HG03039 (cell line): Measurements from ENCODE around the gene ARID3A.

Source experiments
- ATAC-seq: cut with Tn5 transposase; IDR thresholded peaks from one replicate; pipeline ENCODE4 v1.9.1; 2021; ENCODE audit warnings: mild to moderate bottlenecking, moderate library complexity; ENCODE audit not compliant: unreplicated experiment

Gene ARID3A

DNA sequence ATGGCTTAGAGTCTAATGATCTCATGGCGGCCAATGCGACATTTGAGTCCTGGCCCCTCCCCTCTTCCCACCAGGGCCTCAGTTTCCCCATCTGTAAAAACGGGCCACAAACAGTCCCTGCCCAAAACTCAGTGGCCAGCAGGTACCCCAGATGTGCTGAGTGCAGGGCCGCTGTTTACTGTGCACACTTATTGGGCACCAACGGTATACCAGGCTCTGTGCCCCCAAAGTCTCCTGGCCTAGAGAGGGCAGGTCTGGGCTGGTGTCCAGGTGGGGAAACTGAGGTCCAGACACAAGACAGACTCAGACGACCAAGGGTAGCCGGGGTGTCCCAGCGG, 34.7 kb downstream of the ARID3A start:
- no peak for ATAC-seq

DNA sequence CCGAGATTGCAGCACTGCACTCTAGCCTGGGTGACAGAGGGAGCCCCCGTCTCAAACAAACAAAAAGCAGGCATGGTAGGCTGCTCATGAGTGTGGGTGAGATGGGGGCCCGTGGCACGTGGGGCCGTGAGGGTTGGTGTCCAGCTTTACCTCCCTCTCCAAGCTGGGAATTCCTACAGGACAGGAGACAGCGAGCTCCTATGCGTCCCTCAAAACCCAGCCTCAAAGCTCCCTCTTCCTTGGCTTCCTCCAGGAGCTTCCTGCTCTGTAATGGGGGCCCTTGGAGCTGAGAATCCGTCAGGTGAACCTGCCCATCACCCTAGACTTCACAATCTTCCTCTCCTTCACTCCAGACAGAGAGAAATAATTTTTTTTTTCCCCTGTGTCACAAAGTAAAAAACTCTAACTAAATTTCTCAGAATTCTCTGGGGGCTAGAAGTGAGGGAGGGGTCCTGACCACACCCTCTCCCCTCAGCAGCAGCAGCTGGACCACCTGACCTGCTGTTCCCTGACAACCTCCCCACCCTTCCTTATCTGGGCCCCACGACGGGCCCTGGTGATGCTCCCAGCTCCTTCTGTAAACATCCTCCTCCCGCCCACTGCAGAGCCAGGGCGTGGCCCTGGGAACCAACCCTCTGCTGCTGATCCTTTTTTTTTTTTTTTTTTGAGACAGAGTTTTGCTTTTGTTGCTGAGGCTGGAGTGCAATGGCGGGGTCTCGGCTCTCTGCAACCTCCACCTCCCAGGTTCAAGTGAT, 36.2 kb downstream of the ARID3A start:
- ATAC-seq = no peak

DNA sequence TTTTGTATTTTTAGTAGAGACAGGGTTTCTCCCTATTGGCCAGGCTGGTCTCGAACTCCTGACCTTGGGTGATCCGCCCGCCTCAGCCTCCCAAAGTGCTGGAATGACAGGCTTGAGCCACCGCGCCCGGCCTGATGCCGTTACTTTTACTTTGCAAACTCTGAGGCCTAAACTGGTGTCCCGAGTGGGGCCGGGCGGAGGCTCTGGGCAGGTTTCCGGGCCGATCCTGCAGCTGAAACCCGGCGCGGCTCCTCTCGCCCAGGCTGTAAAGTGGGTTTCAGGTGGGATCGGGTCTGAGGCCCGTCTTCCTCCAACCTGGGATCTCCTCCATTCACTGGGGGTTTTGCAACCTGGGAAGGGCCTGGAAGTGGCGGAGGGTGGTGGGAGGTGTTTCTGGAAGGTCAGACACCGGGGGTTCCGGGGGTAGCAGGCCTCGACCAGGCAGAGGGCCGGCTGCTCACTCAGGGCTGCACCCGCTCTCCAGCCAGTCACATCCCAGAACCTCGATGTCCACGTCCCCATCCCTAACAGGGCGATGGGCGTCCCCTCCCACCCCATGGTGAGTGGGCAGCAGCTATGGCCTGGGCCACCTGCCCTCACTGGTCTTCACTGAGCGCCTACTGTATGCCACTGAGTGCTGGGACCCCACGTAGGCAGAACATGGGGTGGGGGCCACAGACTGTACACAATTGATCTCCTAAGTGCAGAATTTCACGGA, 37.0 kb downstream of the ARID3A start:
- ATAC-seq = no peak

DNA sequence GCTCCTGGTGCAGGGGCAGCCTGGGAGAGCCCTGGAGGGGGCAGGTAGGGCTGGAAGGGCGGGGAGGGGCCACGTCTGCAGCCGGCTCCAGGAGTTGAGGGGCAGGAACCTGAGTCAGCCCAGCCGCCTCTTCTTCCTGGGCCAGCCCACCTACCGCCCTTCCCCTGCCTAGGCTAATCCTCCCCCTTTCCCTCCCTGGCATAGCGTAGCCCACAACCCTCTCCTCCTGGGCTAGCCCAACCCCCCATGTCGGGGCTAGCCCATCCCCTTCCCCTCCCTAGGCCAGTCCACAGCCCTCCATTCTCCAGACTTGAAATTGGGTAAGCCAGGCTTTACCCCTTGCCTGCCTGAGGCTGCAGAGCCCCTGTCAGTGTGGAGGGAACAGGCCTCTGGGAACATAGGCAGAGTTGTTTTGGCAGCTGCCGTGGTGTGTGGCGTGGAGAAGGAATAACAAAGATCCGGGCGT, 37.7 kb downstream of the ARID3A start:
- no peak for ATAC-seq

DNA sequence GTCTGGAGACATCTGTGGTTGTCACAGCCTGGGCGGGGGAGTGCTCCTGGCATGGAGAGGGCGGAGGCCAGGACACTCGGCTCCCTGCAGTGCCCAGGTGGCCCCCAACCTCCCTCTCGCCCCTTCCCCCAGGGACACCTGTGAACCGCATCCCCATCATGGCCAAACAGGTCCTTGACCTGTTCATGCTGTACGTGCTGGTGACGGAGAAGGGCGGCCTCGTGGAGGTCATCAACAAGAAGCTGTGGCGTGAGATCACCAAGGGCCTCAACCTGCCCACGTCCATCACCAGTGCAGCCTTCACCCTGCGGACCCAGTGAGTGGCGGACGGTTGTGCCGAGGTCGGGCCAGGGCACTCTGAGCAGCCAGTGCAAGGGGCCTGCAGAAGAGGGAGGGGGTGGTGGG, 38.3 kb downstream of the ARID3A start:
- no peak for ATAC-seq

DNA sequence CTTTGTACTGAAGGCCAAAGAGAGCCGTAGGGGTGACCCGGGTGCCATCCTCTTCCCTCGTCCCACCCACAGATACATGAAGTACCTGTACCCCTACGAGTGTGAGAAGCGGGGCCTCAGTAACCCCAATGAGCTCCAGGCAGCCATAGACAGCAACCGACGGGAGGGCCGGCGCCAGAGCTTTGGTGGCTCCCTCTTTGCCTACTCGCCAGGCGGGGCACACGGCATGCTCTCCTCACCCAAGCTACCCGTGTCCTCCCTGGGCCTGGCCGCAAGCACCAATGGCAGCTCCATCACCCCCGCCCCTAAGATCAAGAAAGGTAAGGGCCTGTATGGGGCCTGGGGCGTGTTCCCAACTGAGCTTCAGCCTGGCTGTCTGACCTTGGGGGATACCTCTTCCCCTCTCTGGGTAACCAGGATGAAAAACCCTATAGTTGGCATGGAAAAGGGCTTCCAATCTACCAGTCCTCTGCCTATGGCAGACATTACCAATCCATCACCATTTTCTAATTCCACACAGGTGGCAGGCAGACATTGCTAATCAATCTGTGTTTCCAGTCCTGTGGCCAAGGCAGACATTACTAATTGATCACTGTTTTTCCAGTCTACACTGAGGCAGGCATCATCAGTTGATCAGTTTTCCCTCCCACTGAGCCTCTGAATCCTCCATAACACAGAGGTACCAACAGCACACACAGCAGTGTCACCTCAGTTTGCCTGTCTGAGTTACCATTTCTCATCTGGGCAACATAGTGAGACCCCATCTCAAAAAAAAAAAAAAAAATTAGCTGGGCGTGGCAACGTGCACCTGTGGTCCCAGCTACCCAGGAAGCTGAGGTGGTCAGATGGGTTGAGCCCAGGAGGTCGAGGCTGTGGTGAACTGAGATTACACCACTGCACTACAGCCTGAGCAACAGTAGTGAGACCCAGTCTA, 39.2 kb downstream of the ARID3A start:
- ATAC-seq = no peak

DNA sequence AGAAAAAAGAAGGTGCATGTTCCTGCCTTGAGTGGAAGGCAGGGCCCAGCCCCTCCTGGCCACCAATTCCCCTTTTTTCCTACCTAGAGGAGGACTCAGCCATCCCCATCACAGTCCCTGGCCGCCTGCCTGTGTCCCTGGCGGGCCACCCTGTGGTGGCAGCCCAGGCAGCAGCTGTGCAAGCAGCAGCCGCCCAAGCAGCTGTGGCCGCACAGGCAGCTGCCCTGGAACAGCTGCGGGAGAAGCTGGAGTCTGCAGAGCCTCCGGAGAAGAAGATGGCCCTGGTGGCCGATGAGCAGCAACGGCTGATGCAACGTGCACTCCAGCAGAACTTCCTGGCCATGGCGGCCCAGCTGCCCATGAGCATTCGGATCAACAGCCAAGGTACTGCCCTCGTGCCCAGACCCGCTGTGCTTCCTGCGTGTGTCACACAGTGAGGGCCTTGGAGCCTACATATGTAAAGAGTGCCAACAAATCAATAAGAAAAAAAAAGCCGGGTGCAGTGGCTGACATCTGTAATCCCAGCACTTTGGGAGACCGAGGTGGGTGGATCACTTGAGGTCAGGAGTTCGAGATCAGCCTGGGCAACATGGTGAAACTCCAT, 40.8 kb downstream of the ARID3A start:
- no peak for ATAC-seq

DNA sequence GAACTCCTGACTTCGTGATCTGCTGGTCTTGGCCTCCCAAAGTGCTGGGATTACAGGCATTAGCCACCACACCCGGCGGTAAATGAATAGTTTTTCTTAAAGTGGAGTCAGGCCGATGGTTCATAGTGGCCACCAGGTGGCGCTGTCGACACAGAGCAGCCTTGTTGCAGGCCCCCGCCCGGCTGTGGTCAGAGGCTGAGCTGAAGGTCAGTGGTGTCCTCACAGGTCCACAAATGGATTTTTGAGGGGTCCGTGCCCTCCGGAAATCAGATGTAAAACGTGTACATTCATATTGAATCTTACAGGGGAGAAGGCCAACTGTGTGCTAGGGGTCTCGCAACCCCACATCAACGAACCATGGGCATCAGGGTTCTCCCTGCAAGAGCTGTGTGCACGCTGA, 44.9 kb downstream of the ARID3A start:
- no peak for ATAC-seq

DNA sequence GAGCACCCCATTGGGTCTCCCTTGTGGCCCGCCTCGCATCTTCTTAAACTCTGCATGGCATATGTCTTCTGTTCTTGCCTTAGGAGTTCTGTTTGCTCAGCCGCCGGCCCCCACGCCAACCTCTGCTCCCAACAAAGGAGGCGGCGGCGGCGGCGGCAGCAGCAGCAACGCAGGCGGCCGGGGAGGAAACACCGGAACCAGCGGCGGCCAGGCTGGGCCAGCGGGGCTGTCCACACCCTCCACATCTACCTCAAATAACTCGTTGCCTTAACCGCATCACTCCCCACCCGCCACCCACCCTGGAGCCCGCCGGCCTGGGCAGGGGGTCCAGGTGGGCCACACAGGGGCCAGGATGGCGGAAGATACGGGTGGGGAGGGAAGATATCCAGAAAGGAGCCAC, 46.0 kb downstream of the ARID3A start:
- ATAC-seq = no peak

DNA sequence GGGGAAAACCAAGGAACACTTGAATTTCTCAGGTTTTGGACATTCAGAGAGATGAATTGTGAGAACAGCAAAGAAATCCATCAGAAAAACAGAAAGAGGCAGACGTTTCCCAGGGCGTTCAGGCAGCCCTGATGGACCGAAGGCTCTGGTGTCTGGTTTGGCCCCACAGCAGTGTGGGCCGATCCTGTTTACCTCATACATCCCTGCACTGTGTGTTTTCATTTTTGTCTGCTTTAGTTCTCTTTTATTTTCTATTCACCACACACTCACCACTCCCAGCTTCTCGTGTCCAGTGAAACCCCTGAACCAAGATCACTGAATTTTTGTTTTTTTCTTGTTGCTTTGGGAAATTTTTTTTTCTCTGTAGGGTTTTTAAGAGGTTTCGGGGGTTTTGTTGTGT, 46.4 kb downstream of the ARID3A start:
- ATAC-seq = no peak

DNA sequence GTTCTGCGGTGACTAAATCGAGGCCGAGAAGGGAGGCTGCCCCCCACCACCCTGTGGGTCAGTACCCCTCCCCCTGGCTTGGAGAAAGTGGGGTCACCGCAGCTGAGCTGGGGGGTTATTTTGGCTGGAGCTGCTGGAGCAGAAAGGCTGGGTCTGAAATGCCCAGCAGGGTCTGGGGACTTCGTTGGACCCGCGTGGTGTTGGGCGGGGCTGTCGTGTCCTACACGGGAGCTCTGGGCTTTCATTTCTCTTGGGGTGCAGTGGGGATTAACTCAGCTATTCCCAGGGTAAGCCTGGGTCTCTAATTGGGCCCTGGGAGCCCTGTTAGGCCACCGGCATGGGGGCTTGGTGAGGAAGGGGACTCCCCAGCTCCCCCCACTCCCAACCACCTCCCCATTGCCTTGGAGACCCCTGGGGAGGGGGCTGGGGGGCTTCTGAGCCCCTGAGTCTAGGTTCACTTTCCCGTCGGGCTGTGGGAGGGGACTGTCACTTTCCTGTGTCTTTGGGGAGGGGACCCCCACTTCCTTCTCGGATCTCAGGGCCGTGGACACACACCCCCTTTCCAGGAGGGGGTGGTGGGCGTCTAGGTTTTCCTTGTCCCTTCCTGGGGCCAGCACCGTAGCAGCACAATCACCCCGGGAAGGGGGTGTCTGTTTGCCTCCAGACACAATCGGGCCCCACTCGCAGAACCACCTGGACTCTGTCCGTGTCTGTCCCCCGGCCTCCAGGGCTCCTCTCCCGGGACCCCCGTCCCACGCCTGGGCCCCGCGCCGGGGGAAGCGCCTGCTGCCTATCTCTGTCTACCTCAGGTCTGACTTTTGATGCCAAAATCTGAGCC, 48.1 kb downstream of the ARID3A start:
- no peak for ATAC-seq

DNA sequence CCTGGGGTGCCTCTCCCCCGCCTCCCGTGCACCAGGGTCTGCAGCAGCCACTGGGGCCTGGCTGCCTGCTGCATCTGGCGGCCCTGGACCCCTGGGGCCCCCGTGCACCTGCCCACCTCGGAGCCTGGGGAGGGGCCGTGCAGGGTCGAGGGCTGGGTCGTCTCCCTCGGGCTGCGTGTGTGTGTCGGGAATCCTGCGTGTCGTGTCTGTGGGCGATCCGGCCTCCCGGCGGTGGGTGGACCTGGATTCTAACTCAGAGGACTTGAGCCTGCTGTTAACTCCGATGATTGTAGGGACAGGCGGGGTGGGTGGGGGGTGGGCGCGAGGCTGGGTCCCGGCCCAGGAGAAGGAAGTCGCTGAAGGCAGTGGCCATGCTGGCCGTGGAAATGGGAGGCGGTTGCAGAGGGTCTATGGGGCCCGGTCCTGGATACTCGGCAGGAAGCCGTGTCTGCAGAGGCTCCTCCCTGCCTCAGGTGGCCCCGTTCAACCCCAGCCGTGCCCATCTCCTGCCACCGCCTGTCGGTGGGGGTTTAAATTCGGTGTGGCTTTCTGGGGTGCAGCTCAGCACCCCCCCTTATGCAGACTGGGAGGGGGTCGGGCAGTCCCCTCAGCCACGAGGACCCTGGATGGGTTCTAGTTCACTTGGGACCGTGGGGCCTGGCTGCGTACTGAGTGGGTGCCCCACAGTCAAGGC, 48.9 kb downstream of the ARID3A start:
- no peak for ATAC-seq

DNA sequence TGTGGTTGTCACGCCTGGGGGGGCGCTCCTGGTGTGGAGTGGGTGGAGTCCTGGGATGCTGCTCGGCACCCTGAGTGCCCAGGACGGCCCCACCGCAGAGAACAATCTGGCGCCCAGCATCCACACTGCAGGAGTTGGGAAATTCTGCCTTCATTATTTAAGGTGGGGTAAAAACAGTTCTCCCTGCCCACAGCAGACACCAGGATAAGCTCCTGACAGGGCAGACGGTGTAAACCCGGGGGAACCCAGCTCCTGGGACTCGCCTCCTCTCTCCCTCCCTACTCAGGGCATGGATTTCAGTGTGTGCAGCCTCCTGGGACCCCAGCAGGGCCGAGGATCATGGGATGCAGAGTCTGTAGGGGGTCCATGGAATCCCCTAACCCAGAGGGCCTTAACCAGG, 50.6 kb downstream of the ARID3A start:
- ATAC-seq = no peak

DNA sequence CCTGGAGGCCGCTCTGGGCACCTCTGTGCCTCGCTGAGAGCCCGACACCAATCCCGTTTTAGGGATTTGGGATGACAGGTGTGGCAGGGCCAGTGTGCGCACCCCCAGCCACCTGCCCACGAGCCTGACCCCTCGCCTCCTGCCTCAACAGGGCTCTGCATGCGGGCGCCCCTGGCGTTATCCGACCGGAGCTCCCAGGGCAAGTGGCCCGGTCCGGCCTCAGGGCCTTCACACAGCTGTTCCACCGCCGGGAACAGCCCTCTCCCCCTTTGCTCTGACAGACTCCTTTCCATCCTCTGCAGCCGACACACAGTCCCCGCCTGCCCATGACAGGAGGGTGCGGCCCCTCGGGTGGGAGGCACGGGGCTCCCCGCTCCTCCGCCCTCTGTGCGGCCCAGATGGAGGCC, 51.2 kb downstream of the ARID3A start:
- ATAC-seq = no peak

DNA sequence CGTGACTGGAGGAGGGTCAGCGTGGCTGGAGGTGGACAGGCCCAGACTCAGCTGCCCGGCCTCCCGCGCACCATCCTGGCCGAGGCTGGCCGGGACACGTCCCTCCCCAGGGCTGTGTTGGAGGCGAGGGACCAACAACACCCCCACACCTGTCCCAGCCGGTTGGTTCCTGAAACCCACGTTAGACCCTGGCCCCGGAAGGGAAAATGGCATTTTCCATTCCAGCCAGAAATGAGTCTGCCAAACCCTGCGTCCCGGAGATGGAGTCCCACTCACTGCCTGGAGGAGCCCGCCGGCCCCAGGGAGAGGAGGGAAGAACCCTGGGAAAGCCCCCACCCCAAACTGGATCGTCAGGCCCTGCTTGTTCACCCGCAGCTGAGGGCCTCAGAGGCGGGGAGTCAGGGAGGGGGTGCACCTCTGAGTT, 53.5 kb downstream of the ARID3A start:
- no peak for ATAC-seq

DNA sequence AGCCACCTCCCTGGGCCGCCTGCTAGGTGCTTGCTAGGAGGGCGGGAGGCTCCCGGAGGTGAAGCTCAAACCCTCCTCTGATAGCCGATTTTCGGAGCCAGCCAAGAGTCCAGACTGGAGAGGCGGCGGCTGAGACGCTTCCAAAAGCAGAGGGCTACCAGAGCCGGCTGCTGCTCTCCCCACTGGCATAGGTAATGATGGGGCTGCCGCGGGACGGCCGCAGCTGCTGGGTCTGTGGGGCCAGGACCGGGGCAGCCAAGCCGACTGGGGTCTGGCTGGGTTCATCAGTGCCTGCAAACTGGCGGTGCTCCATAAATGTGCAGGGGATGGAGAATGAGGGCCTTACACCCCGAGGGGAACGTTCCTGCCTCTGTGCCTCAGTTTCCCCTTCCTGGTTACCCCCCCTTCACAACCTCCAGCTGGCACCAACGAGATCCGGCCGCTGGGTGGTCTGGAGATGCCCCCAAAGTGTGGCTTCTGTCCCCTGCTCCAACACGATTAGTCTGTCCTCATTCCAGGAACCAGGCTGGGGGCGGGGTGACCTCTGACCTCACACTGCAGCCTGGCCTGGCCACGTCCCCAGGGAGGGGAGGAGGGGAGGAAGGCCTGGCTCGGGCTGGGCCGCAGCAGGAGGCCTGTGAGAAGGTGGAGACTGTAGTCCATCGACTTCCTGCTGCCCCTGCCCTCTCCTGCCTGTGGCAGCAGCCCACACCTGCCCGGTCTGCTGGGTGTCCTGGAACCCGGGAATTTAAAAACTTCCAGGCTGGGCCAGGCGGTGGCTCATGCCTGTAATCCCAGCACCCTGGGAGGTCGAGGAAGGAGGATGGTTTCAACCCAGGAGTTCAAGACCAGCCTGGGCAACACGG, 54.5 kb downstream of the ARID3A start:
- no peak for ATAC-seq

DNA sequence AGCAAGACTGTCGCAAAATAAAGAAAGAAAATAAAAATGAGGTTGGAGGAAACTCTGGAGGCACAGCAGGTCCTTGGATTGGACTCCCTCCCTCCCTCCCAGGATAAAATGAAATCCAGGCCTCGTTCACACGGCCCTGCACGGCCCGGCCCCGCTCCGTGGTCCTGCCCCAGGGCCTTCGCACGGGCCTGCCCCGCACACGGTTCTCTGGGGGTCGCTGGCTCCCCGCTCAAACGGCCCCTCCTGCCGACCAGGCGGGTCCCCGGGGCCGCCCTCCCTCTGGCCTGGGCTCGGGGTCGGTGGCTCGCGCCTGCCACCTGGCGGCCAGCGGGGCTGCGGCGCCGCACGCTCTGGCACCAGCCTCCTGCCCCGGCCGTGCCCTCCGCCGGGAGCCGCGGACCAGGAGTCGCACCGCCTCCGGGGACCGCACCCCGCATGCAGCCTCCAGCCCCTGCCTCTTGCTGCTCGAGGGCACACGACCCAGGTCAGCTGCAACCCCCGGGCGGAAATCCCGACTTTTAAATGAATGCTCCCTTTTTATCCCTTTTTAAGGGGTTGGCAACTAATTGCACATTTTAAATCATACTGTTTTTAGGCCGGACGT, 56.8 kb downstream of the ARID3A start:
- no peak for ATAC-seq
